Measurements from ENCODE around the gene CELF3.

DNA sequence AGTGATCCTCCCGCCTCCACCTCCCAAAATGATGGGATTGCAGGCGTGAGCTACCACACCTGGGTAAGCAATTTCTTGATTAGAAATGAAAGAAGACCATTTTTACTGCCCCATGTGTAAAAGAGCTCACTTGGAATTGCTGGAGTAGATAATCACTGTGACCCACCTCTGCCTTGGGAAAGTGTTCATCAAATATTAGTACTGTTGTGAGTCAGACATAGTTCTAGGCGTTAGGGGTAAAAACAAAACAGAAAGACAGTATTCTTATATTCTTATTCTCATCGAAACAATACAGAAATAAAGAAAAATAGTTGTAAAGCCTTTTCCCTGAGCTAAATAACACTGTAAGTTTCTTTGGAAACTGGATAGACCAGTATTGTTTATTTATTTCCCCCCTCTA, 36.2 kb downstream of the CELF3 start:
- TF ChIP-seq, protein P1, sequence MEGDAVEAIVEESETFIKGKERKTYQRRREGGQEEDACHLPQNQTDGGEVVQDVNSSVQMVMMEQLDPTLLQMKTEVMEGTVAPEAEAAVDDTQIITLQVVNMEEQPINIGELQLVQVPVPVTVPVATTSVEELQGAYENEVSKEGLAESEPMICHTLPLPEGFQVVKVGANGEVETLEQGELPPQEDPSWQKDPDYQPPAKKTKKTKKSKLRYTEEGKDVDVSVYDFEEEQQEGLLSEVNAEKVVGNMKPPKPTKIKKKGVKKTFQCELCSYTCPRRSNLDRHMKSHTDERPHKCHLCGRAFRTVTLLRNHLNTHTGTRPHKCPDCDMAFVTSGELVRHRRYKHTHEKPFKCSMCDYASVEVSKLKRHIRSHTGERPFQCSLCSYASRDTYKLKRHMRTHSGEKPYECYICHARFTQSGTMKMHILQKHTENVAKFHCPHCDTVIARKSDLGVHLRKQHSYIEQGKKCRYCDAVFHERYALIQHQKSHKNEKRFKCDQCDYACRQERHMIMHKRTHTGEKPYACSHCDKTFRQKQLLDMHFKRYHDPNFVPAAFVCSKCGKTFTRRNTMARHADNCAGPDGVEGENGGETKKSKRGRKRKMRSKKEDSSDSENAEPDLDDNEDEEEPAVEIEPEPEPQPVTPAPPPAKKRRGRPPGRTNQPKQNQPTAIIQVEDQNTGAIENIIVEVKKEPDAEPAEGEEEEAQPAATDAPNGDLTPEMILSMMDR (conservative IDR thresholded peaks at IDR 0.05; ENCODE audit: low read depth, low read length): no peak
- TF ChIP-seq EZH2 (IDR thresholded peaks at IDR 0.05; ENCODE audit: low read length, unreplicated experiment): no peak

Data from PC-3 (cell line).